Chondrocyte (in vitro differentiated cells): ENCODE data around the gene TMEM151A. TPM values are rescaled to one million over a fixed set of nuclear protein-coding genes. Genes with fewer than 3 reads are reported as not detected.

ENCODE experiments used
- DNase-seq: peaks from one replicate; pipeline ENCODE4 v3.0.0; 2021; ENCODE audit warnings: mixed read lengths, low spot score
- H3K27ac Mint-ChIP-seq: one replicate; pipeline ENCODE4 v1.8.0; 2021; ENCODE audit warnings: mild to moderate bottlenecking, moderate library complexity, mixed read lengths; ENCODE audit not compliant: unreplicated experiment
- H3K27me3 Mint-ChIP-seq: 2 replicates; pipeline ENCODE4 v1.8.0; 2021; ENCODE audit warnings: low read depth, mixed read lengths
- H3K36me3 Mint-ChIP-seq: 2 replicates; pipeline ENCODE4 v1.8.0; 2021; ENCODE audit warnings: low read depth, mixed read lengths
- H3K4me1 Mint-ChIP-seq: 2 replicates; pipeline ENCODE4 v1.8.0; 2021; ENCODE audit warnings: low read depth, mild to moderate bottlenecking, mixed read lengths
- H3K4me3 Mint-ChIP-seq: one replicate; pipeline ENCODE4 v1.8.0; 2021; ENCODE audit warnings: mild to moderate bottlenecking, moderate library complexity, mixed read lengths; ENCODE audit not compliant: unreplicated experiment
- H3K9me3 Mint-ChIP-seq: 2 replicates; pipeline ENCODE4 v1.8.0; 2021; ENCODE audit warnings: low read depth, mixed read lengths
- total RNA-seq: library from RNA; stranded (reverse); gene quantifications from 3 replicates; pipeline ENCODE4 v1.2.1, GENCODE V29; 2021
- TF ChIP-seq, protein P1 (sequence below): fragments of 200-600 bp; sonication (generic); IDR thresholded peaks from 2 replicates; pipeline ENCODE4 v1.5.0; 2021; ENCODE audit warnings: antibody characterized with exemption, mild to moderate bottlenecking, moderate library complexity

The TMEM151A gene
- total RNA-seq, 1 donor from 2014 or later, result 4.7 TPM

- H3K27ac Mint-ChIP-seq, result peak within 1 kb of the TSS; percentile 96
- peak; percentile 98 for DNase-seq
- H3K36me3 Mint-ChIP-seq, result peaks cover 9% of the 10 kb centered on the region
- H3K4me1 Mint-ChIP-seq, result peaks cover 50% of the 10 kb centered on the region
- TF ChIP-seq, protein P1, sequence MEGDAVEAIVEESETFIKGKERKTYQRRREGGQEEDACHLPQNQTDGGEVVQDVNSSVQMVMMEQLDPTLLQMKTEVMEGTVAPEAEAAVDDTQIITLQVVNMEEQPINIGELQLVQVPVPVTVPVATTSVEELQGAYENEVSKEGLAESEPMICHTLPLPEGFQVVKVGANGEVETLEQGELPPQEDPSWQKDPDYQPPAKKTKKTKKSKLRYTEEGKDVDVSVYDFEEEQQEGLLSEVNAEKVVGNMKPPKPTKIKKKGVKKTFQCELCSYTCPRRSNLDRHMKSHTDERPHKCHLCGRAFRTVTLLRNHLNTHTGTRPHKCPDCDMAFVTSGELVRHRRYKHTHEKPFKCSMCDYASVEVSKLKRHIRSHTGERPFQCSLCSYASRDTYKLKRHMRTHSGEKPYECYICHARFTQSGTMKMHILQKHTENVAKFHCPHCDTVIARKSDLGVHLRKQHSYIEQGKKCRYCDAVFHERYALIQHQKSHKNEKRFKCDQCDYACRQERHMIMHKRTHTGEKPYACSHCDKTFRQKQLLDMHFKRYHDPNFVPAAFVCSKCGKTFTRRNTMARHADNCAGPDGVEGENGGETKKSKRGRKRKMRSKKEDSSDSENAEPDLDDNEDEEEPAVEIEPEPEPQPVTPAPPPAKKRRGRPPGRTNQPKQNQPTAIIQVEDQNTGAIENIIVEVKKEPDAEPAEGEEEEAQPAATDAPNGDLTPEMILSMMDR, result peak; percentile 28
- H3K4me3 Mint-ChIP-seq, result peak within 1 kb of the TSS; percentile 92
- no peaks in the 10 kb centered on the region for H3K27me3 Mint-ChIP-seq
- H3K9me3 Mint-ChIP-seq, result no peaks in the 10 kb centered on the region
Observed at GRCh38 chr11:66344550-66345315, 53.0 kb downstream of the TMEM151A start, which contains the start of gene BRMS1. BRMS1 (minus strand) TSS chr11:66345104; CDS start chr11:66342234, 2,870 bp downstream.

- no peaks in the 10 kb centered on the region for H3K27me3 Mint-ChIP-seq
- peaks cover 50% of the 10 kb centered on the region for H3K4me1 Mint-ChIP-seq
- peaks cover 9% of the 10 kb centered on the region for H3K36me3 Mint-ChIP-seq
- peak overlapping the region; percentile 92 for H3K4me3 Mint-ChIP-seq
- DNase-seq, result no peak
- TF ChIP-seq, protein P1, result no peak
- H3K9me3 Mint-ChIP-seq, result no peaks in the 10 kb centered on the region
- H3K27ac Mint-ChIP-seq, result peak overlapping the region; percentile 96
Observed at GRCh38 chr11:66345316-66345649, 53.6 kb downstream of the TMEM151A start.

Other genes with a start within 250 kb of the TMEM151A start
- gene GAL3ST3, start 242.7 kb upstream of the TMEM151A start, total RNA-seq, result 1.1 to 2.0 TPM (median 1.8 TPM) in 3 replicates
- gene SF3B2, start 239.5 kb upstream of the TMEM151A start, total RNA-seq, result 142 to 169 TPM (median 143 TPM) in 3 replicates
- 74.4 to 90.7 TPM (median 85.7 TPM) in 3 replicates for gene PACS1, start 221.6 kb upstream of the TMEM151A start, total RNA-seq
- gene KLC2, start 34.2 kb upstream of the TMEM151A start, total RNA-seq, result 44.3 to 50.8 TPM (median 47.8 TPM) in 3 replicates
- gene RAB1B, start 23.3 kb upstream of the TMEM151A start, total RNA-seq, result 124 to 125 TPM (median 124 TPM) in 3 replicates
- gene CNIH2, start 13.7 kb upstream of the TMEM151A start, total RNA-seq, result 2.5 to 2.8 TPM (median 2.8 TPM) in 3 replicates
- gene YIF1A, start 2.8 kb upstream of the TMEM151A start, total RNA-seq, result 180 to 193 TPM (median 187 TPM) in 3 replicates
- gene CD248, start 25.1 kb downstream of the TMEM151A start, total RNA-seq, result 44.5 to 113 TPM (median 109 TPM) in 3 replicates
- 7.1 to 7.7 TPM (median 7.2 TPM) in 3 replicates for gene RIN1, start 44.5 kb downstream of the TMEM151A start, total RNA-seq
- 22.4 to 23.6 TPM (median 23.3 TPM) in 3 replicates for gene BRMS1, start 53.2 kb downstream of the TMEM151A start, total RNA-seq
- gene B4GAT1, start 55.7 kb downstream of the TMEM151A start, total RNA-seq, result 18.2 to 30.4 TPM (median 21.1 TPM) in 3 replicates
- 2.6 to 8.9 TPM (median 7.9 TPM) in 3 replicates for gene SLC29A2, start 79.9 kb downstream of the TMEM151A start, total RNA-seq
- 0.60 to 1.7 TPM (median 1.2 TPM) in 3 replicates for gene NPAS4, start 129.1 kb downstream of the TMEM151A start, total RNA-seq
- 30.9 to 45.6 TPM (median 35.9 TPM) in 3 replicates for gene MRPL11, start 147.0 kb downstream of the TMEM151A start, total RNA-seq
- gene PELI3, start 175.0 kb downstream of the TMEM151A start, total RNA-seq, result 9.1 to 10.5 TPM (median 10.0 TPM) in 3 replicates
- gene DPP3, start 188.5 kb downstream of the TMEM151A start, total RNA-seq, result 43.2 to 54.7 TPM (median 44.4 TPM) in 3 replicates
- gene BBS1, start 218.7 kb downstream of the TMEM151A start, total RNA-seq, result 18.1 to 40.6 TPM (median 20.6 TPM) in 3 replicates